UCSD-AML1 (cell line): Measurements from ENCODE around the gene GAB2.
"Not testable (repeated sequence)": the region's sequence is repeated elsewhere in the genome, so short reads cannot be mapped to it uniquely, and the experiment has no call there.

ENCODE experiments used
- DNase-seq: peaks from one replicate; lab custom pipeline; 2025; ENCODE audit not compliant: unreplicated experiment; lab: John Stamatoyannopoulos, UW

GAB2 gene

GRCh38 chr11:78284260-78284659 lies 133.4 kb downstream of the GAB2 start:
- no peak for DNase-seq

- DNase-seq = no peak
These were observed 134.8 kb downstream of the GAB2 start for GRCh38 chr11:78282821-78283220.

- no peak for DNase-seq
These were observed 136.1 kb downstream of the GAB2 start for GRCh38 chr11:78281511-78281910.

GRCh38 chr11:78277314-78277994 lies 140.2 kb downstream of the GAB2 start:
- DNase-seq = no peak

- no peak for DNase-seq
These were observed 141.3 kb downstream of the GAB2 start for GRCh38 chr11:78276311-78276710.

- DNase-seq = no peak
These were observed 142.9 kb downstream of the GAB2 start for GRCh38 chr11:78274739-78275138.

GRCh38 chr11:78272625-78273269 lies 144.9 kb downstream of the GAB2 start:
- DNase-seq = not testable (repeated sequence)

- not testable (repeated sequence) for DNase-seq
These were observed 145.8 kb downstream of the GAB2 start for GRCh38 chr11:78271801-78272200.

GRCh38 chr11:78270971-78271370 lies 146.6 kb downstream of the GAB2 start:
- no peak for DNase-seq

- DNase-seq = no peak
These were observed 147.8 kb downstream of the GAB2 start for GRCh38 chr11:78269806-78270205.

- DNase-seq = no peak
These were observed 148.8 kb downstream of the GAB2 start for GRCh38 chr11:78268591-78269410.

GRCh38 chr11:78266451-78266850 lies 151.2 kb downstream of the GAB2 start:
- no peak for DNase-seq

GRCh38 chr11:78265326-78265725 lies 152.3 kb downstream of the GAB2 start:
- DNase-seq = no peak

GRCh38 chr11:78262691-78263090 lies 154.9 kb downstream of the GAB2 start:
- no peak for DNase-seq

GRCh38 chr11:78262238-78262637 lies 155.4 kb downstream of the GAB2 start:
- no peak for DNase-seq

- DNase-seq = no peak
These were observed 155.8 kb downstream of the GAB2 start for GRCh38 chr11:78261828-78262227.

- DNase-seq = no peak
These were observed 156.3 kb downstream of the GAB2 start for GRCh38 chr11:78261367-78261766.

GRCh38 chr11:78259777-78260487 lies 157.7 kb downstream of the GAB2 start:
- DNase-seq = no peak

- DNase-seq = no peak
These were observed 160.0 kb downstream of the GAB2 start for GRCh38 chr11:78257654-78258053.

GRCh38 chr11:78256962-78257361 lies 160.7 kb downstream of the GAB2 start:
- peak; percentile 75 for DNase-seq

GRCh38 chr11:78255919-78256318 lies 161.7 kb downstream of the GAB2 start:
- DNase-seq = no peak
